GM13976 (cell line): ENCODE results near the gene SPART.

Source experiments
- DNase-seq: peaks from one replicate; pipeline ENCODE4 v3.0.0; 2012; ENCODE audit warnings: low spot score
- in situ Hi-C: fragments of 300-500 bp; cut with MboI; formaldehyde crosslinking; loops from one replicate; pipeline ENCODE4 v1.12.0; 2022; ENCODE audit warnings: low sequenced_read_pairs, mixed read lengths, inconsistent platforms; ENCODE audit not compliant: unreplicated experiment
- TF ChIP-seq, protein P1 (sequence below): IDR thresholded peaks from 2 replicates; pipeline ENCODE4 v1.5.1; 2012; ENCODE audit warnings: borderline replicate concordance, mild to moderate bottlenecking; ENCODE audit not compliant: insufficient read depth; ENCODE audit errors: extremely low read depth, missing control alignments, control extremely low read depth

The SPART gene

DNA sequence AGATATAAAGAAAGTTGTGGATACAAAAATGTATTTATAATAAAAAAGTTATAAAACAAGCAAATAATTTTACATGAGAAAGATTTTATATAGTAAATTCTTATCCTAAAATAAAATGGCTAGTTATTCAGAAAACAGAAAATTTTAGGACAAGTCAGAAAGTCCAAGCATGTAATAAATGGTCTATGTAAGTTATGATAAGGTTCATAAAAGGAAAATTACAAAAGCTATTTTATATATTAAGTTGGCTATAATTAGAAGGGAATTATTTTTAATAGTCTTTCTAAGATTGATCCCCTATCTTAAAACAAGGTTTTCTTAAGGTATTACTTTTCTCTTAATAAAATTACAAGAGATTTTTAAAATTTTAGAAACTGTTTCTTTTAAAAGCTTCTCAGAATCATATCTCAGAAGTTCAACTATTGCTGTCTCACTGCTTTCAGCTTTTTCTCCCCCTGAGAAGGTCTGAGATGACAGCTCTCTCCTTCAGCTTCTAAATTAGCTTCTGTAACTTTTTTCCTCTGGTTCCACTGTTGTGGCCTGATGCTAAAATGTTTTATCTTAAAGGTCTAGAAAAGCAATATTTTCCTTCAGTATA lies 57.3 kb downstream of the SPART start:
- in situ Hi-C loops = no loop called here
- DNase-seq = no peak
- TF ChIP-seq, protein P1, sequence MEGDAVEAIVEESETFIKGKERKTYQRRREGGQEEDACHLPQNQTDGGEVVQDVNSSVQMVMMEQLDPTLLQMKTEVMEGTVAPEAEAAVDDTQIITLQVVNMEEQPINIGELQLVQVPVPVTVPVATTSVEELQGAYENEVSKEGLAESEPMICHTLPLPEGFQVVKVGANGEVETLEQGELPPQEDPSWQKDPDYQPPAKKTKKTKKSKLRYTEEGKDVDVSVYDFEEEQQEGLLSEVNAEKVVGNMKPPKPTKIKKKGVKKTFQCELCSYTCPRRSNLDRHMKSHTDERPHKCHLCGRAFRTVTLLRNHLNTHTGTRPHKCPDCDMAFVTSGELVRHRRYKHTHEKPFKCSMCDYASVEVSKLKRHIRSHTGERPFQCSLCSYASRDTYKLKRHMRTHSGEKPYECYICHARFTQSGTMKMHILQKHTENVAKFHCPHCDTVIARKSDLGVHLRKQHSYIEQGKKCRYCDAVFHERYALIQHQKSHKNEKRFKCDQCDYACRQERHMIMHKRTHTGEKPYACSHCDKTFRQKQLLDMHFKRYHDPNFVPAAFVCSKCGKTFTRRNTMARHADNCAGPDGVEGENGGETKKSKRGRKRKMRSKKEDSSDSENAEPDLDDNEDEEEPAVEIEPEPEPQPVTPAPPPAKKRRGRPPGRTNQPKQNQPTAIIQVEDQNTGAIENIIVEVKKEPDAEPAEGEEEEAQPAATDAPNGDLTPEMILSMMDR = no peak

GRCh38 chr13:36286006-36286405 lies 60.2 kb downstream of the SPART start:
- in situ Hi-C loops = no loop called here
- TF ChIP-seq, protein P1 = no peak
- DNase-seq = no peak

DNA sequence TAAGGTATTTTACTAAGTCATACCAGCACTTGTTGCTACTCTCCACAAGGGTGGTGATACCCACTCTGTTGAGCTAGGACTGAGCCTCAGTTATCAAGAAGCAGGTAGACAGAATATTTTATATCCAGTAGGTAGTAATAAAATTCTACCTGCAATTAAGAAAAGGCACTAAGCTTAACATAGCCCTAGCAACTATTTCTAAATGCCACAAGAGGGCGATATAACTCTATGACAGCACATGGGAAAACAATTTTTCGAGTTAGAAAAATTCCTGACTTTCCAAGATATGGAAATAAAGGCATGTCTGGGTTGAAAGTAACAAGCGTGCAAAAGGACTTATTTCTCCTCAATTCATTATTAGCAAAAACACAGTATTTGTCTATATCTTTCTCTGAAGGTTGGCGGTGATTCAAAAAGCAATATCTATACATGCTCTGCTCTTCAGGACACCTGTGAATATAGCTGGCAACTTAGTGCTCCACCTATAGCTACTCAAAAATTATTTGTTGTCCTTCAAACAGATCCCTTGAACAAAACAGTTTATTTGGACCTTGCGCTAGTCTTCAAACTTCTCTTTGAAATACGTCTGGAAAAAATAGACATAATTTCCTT lies 63.3 kb downstream of the SPART start:
- in situ Hi-C loops = no loop called here
- TF ChIP-seq, protein P1 = peak; percentile 29
- peak; percentile 18 for DNase-seq

DNA sequence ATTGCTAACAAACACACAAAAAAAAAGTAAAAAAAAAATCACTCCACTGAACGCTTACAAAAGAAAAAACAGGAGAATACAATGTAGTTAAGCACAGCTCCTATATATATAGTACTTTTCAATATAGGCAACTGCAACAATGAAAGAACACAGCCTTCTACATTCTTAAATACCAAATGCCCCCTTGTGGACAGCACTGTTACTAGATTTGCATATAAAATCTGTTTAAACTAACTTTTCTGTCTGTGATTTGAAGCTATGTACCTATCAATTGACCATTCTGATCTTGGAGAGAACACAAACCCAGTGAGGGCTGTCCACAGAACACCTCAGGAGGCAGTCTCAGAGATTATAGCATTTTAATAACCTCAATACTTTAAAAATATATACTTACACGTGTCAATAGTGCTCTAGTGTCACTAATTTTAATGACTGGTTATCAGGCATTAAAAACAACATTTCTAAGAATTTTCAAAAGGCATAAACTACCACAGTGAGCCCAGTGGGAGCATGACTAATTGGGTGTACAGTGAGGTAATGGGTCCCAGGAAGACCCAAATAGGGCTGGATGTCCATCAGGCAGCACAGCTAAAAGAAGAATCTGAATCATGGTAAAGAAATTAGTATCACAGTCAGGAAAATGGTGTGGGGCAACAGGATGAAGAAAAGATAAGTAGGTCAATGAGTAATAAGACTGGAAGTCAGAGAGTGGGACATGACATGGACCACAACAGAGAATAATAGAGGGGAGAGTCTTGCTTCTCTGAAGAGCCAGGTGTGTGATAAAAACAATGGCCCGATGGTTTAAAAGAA lies 70.8 kb downstream of the SPART start:
- in situ Hi-C loops = loop anchor here (10.0 kb wide), 1 partner anchor 301 kb away; no protein-coding TSS in a partner anchor
- TF ChIP-seq, protein P1 = peak; percentile 17
- peak; percentile 22 for DNase-seq

DNA sequence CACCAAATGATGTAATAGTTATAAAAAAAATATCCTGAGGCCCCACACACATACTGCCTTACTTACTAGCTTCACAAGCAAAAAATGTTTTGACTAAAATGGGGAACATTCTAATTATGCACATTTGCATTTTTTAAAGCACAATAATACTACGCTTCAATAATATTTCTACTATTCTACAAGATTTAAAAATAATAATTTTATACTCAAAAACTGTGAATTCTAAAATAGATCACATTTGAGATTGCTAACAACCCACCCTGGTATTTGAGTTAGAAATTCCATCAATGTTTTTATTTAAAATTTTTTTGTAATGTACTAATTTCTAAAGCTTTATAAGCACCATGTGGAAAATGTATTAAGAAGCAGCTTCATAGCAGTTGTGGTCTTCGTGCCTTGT lies 72.8 kb downstream of the SPART start:
- TF ChIP-seq, protein P1 = no peak
- in situ Hi-C loops = loop anchor here (10.0 kb wide), 1 partner anchor 299 kb away; no protein-coding TSS in a partner anchor

DNA sequence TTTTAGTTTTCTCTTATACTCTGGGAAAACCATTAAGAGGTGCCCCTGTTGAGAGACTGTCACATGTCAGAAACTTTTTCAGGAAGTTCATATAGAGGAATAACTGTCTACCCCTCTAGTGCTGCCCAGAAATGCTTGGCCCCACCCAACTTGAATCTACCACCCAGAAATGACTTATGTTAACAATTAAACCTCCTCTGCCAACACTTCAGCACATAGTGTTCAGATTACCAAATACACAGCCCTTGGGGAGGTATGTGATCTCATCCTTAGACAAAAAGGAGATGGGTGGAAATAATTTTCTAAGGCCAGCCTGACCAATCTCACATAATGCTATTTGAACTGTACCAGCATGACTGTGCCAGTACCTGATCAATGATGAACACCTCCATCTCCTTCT lies 84.2 kb downstream of the SPART start:
- in situ Hi-C loops = no loop called here
- TF ChIP-seq, protein P1 = no peak
- no peak for DNase-seq

More for the DNA sequence above, 72.8 kb downstream of the SPART start:
- no peak for DNase-seq
